ENCODE measurements around the gene DIPK2B.

DIPK2B gene, protein sequence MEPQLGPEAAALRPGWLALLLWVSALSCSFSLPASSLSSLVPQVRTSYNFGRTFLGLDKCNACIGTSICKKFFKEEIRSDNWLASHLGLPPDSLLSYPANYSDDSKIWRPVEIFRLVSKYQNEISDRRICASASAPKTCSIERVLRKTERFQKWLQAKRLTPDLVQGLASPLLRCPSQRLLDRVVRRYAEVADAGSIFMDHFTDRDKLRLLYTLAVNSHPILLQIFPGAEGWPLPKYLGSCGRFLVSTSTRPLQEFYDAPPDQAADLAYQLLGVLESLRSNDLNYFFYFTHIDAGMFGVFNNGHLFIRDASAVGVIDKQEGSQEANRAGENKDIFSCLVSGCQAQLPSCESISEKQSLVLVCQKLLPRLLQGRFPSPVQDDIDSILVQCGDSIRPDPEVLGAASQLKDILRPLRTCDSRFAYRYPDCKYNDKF

GRCh38 chrX:45200741-45201234, at the start of gene DIPK2B:
Gene DIPK2B (minus strand): TSS chrX:45200876. CDS start chrX:45200826, 50 bp downstream.
- in situ Hi-C loops (cut with HindIII; ENCODE audit: low pct_ligation_motif_present, low pct_unique_long_range_greater_than_20kb, low sequenced_read_pairs): no loop called here

DNA sequence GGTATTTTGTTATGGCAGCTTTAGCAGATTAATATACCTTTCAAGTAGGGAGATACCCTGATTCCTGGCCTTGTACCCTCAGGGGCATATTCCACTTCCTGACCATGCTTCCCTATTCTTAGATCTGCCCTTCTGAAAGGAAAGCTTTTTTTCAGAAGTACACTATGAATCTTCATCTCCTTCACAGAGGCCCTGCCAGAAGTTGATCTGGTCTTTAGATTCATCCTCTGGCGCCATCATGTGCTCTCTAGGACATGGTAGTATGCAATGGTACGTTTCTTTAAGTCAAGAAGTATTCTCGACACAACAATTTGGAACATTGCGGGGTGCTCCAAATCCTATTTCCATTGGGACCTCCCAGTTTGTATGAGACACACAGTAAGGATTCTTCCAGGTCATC, 39.6 kb upstream of the DIPK2B start:
- DNase-seq: no peak
- in situ Hi-C loops (cut with HindIII; ENCODE audit: low pct_ligation_motif_present, low pct_unique_long_range_greater_than_20kb, low sequenced_read_pairs): no loop called here

More at GRCh38 chrX:45200741-45201234, at the start of gene DIPK2B:
- DNase-seq: no peak

GRCh38 chrX:45238489-45238888, 37.8 kb upstream of the DIPK2B start:
- no peak for DNase-seq
- in situ Hi-C loops (cut with HindIII; ENCODE audit: low pct_ligation_motif_present, low pct_unique_long_range_greater_than_20kb, low sequenced_read_pairs): no loop called here

- in situ Hi-C loops (cut with HindIII; ENCODE audit: low pct_ligation_motif_present, low pct_unique_long_range_greater_than_20kb, low sequenced_read_pairs): no loop called here
- no peak for DNase-seq
Measured at GRCh38 chrX:45233531-45233930, 32.9 kb upstream of the DIPK2B start.

DNA sequence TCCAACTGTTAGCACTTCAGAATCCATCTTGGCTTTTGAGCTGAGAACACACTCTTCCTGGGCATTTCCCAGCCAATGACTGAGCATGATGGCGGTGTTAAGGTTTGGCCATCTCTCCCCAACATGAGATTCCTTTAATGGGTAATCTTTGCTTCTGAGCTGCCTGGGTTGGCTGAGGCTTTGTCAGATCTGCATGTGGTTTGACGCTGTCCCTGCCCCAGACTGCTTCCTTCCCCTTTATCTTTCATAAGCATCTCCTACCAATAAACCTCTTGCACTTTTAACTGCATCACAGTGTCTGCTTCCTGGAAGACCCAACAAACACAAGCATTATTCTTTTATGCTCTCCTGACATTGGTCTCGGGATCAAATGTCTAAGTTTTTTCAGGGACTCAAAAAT, 31.5 kb upstream of the DIPK2B start:
- in situ Hi-C loops (cut with HindIII; ENCODE audit: low pct_ligation_motif_present, low pct_unique_long_range_greater_than_20kb, low sequenced_read_pairs): no loop called here
- no peak for DNase-seq

DNA sequence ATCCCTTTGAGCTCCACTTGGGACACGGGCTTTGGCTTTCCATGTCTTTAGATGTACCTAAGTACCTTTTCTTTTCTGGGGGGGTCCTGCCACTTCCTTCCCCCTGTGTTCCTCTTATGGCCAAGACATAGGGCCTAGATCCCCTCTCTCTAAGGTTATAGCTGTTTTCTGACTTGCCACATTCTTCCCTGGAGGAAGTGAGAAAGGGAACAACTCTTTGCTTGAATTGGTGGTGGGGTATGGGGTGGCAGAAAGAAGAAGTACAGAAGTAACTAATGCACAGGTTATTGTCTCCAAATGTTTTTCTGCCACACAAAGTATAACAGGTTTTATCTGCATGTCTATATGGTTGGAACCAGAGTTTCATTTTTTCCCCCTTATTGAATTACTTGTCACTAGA, 29.7 kb upstream of the DIPK2B start:
- DNase-seq: no peak
- in situ Hi-C loops (cut with HindIII; ENCODE audit: low pct_ligation_motif_present, low pct_unique_long_range_greater_than_20kb, low sequenced_read_pairs): no loop called here

GRCh38 chrX:45229348-45229747, 28.7 kb upstream of the DIPK2B start:
- in situ Hi-C loops (cut with HindIII; ENCODE audit: low pct_ligation_motif_present, low pct_unique_long_range_greater_than_20kb, low sequenced_read_pairs): no loop called here
- no peak for DNase-seq

- in situ Hi-C loops (cut with HindIII; ENCODE audit: low pct_ligation_motif_present, low pct_unique_long_range_greater_than_20kb, low sequenced_read_pairs): no loop called here
- no peak for DNase-seq
Measured at GRCh38 chrX:45228126-45228525, 27.4 kb upstream of the DIPK2B start.

GRCh38 chrX:45208121-45208856, 7.6 kb upstream of the DIPK2B start:
- in situ Hi-C loops (cut with HindIII; ENCODE audit: low pct_ligation_motif_present, low pct_unique_long_range_greater_than_20kb, low sequenced_read_pairs): no loop called here
- DNase-seq: no peak

DNA sequence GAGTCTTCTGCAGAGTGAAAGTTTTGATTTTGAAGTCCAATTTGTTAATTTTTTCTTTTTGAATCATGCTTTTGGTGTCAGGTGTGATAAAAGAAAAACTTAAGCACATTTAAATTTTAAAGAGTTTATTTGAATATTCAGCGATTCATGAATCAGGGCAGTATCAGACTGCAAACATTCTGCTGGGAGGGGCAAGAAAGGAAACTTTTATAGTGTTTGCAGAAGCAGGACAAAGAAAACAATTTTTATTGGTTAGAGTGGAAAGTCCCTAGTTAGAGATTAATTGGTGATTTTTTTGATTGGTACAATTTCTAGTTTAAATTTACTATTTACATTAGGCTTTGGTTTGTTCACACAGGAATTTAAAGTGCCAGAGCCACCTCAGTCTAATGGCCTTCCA, 1.5 kb upstream of the DIPK2B start:
- no peak for DNase-seq
- in situ Hi-C loops (cut with HindIII; ENCODE audit: low pct_ligation_motif_present, low pct_unique_long_range_greater_than_20kb, low sequenced_read_pairs): no loop called here

DNA sequence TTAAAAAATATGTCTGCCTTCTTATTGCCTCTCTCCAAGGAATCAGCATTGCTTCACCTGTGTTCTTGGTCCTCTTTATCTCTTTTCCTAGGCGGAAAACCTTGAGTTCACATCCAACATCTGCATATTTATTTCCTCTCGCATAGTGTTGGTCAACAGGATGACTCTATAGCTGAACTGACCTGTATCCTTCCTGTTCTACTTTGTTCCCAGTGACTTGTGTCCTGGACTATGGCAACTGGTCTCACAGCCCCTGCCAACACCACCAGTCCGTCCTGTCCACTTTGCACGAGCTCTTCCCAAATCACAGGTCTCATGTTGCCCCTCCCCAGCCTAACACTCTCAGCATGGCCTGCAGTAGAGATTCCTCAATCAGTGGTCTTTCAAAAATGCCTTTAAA, 2.0 kb downstream of the DIPK2B start:
- in situ Hi-C loops (cut with HindIII; ENCODE audit: low pct_ligation_motif_present, low pct_unique_long_range_greater_than_20kb, low sequenced_read_pairs): no loop called here

GRCh38 chrX:45198301-45198700, 2.4 kb downstream of the DIPK2B start:
- DNase-seq: no peak
- in situ Hi-C loops (cut with HindIII; ENCODE audit: low pct_ligation_motif_present, low pct_unique_long_range_greater_than_20kb, low sequenced_read_pairs): no loop called here

More for the DNA sequence above, 2.0 kb downstream of the DIPK2B start:
- DNase-seq: no peak

DNA sequence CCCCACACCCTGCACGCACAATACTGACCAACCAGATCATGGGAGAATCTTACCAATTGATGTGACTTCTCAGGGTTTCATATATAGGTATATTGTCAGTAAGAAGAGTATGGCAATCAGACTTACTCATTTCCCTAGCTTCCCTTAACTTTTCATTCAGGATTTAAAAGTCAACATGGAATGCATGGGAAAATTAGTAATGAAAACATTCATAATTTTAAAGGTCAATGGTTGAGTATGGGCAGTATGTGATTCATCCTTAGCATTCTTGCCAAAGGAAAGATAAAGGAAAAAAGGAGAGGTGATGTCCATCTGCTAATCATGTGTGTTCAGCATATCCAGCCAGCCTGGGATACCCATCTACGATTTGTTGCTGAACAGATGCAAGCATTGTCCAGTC, 4.0 kb downstream of the DIPK2B start:
- in situ Hi-C loops (cut with HindIII; ENCODE audit: low pct_ligation_motif_present, low pct_unique_long_range_greater_than_20kb, low sequenced_read_pairs): no loop called here
- DNase-seq: no peak

- in situ Hi-C loops (cut with HindIII; ENCODE audit: low pct_ligation_motif_present, low pct_unique_long_range_greater_than_20kb, low sequenced_read_pairs): no loop called here
- no peak for DNase-seq
Measured at GRCh38 chrX:45191820-45192409, 8.8 kb downstream of the DIPK2B start.

GRCh38 chrX:45191383-45191782, 9.3 kb downstream of the DIPK2B start:
- in situ Hi-C loops (cut with HindIII; ENCODE audit: low pct_ligation_motif_present, low pct_unique_long_range_greater_than_20kb, low sequenced_read_pairs): no loop called here
- no peak for DNase-seq

GRCh38 chrX:45187731-45188130, 12.9 kb downstream of the DIPK2B start:
- DNase-seq: no peak
- in situ Hi-C loops (cut with HindIII; ENCODE audit: low pct_ligation_motif_present, low pct_unique_long_range_greater_than_20kb, low sequenced_read_pairs): no loop called here

DNA sequence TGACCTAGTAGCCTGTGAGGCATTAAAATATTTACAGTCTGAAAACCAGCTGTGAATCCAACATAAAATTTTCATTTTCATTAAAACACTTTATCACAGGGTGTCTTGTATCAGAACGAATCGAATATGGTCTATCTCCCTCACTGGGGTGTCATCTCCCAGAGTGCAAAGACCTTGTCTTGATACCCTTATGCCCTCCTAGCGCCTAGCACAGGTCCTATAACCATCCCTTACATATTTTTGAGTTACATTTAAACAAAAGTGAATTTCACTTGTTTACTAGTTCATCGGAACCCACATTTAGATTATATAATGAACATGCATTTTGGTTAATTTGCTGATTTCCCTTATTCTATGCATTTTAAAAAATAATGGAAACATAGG, 14.0 kb downstream of the DIPK2B start:
- no peak for DNase-seq
- in situ Hi-C loops (cut with HindIII; ENCODE audit: low pct_ligation_motif_present, low pct_unique_long_range_greater_than_20kb, low sequenced_read_pairs): no loop called here

DNA sequence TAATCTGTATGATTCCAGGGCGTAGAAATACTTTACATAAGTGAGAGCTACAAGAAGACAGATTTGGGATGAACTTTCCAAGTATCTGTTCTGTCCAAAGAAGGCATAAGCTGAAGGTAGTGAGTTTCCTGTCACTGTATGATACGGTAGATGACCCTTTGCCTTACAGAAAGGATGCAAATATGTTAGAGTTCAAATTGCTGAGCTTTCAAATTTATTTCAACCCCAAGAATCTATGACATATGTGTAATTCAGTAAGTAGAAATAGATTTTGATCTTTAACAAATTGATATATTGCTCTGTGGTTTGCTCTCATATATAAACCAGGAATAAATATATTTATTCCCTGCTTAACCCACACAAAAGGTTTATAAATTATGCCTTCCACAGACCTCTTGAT, 16.5 kb downstream of the DIPK2B start:
- in situ Hi-C loops (cut with HindIII; ENCODE audit: low pct_ligation_motif_present, low pct_unique_long_range_greater_than_20kb, low sequenced_read_pairs): no loop called here
- no peak for DNase-seq

GRCh38 chrX:45172890-45173289, 27.8 kb downstream of the DIPK2B start:
- peak; percentile 2 for DNase-seq

More at GRCh38 chrX:45172890-45173289, 27.8 kb downstream of the DIPK2B start:
- in situ Hi-C loops (cut with HindIII; ENCODE audit: low pct_ligation_motif_present, low pct_unique_long_range_greater_than_20kb, low sequenced_read_pairs): no loop called here
